ENCODE results near the gene CCL28.

- TF ChIP-seq, protein P1, sequence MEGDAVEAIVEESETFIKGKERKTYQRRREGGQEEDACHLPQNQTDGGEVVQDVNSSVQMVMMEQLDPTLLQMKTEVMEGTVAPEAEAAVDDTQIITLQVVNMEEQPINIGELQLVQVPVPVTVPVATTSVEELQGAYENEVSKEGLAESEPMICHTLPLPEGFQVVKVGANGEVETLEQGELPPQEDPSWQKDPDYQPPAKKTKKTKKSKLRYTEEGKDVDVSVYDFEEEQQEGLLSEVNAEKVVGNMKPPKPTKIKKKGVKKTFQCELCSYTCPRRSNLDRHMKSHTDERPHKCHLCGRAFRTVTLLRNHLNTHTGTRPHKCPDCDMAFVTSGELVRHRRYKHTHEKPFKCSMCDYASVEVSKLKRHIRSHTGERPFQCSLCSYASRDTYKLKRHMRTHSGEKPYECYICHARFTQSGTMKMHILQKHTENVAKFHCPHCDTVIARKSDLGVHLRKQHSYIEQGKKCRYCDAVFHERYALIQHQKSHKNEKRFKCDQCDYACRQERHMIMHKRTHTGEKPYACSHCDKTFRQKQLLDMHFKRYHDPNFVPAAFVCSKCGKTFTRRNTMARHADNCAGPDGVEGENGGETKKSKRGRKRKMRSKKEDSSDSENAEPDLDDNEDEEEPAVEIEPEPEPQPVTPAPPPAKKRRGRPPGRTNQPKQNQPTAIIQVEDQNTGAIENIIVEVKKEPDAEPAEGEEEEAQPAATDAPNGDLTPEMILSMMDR (IDR thresholded peaks at IDR 0.05), result no peak
- peak; percentile 64 to 98 (median 90) for TF ChIP-seq POLR2AphosphoS5 (IDR thresholded peaks at IDR 0.05)
These were observed at the start of gene CCL28 for GRCh38 chr5:43412156-43412555.

Data from transverse colon (tissue), 4 donors.